OCI-M1 (cell line): ENCODE data around the gene CLEC16A.

Source experiments
- DNase-seq: peaks from one replicate; lab custom pipeline; 2025; lab: John Stamatoyannopoulos, UW

Gene CLEC16A

DNA sequence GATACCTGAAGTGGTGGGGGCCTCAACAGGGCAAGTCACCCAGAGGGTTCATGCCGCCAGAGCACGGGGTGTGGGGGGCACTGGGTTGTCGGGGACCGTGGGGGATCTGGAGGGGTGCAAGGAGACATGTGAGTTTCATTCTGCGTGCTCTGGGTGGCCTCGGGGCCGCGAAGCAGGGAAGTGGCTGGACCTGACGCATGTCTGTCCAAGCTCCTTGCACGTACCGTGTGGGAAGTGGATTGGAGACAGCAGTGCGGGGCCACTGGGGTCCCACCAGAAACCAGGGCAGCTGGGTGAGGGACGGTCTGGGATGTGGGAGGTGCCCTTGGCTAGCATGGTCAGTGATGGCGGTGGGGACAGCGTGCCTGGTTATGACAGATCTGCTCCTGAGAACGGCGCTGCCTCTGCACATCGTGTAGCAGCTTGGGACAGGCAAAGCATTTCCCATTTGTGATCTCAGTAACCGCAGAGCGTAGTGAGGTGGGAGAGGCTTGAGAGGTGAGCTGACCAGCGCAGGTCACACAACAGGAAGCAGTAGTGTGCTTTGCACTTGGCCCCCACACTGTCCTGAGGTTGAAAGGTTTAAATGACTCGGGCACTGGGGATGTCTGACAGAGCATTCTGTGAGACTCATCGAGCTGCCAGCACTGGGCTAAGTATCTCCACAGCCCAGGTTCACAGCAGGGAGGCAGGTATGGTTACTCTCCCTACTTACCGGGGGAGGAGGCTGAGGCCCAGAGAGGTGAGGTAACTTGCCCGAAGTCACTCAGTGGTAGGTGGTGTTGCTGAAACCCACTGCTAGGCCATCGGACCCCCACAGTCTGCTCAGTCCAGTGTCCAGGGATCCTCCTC, 197.3 kb downstream of the CLEC16A start:
- no peak for DNase-seq

DNA sequence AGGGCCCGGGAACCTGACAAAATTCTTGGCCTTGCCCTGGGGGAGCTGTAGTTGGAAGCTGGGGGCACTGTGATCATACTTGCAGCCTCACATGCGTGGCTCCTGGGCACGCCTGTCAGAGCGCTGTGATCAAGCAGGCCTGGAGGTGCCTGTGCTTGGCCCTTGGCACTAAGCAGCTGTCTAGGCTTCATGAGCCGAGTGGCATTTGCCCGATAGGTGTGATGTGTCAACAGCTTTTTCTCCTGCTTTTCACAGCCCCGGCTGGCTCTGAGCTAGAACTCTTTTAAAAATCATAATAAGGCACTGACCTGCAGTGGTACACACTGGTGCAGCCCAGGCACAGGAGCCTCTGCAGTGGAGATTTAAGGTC, 197.9 kb downstream of the CLEC16A start:
- DNase-seq = no peak

DNA sequence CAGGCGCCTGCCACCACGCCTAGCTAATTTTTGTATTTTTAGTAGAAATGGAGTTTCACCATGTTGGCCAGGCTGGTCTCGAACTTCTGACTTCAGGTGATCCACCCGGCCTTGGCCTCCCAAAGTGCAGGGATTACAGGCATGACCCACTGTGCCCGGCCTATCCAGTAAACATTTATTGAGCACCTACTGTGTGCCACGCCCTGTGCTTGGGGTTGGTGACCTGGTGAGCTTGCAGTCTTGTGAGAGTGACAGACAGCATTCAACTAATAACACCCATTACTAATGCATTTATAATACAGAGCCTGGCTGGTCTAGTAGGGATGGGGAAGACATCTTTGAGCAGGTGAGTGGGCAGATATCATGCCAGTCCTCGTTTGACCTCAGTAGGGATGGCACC, 198.6 kb downstream of the CLEC16A start:
- DNase-seq = no peak

DNA sequence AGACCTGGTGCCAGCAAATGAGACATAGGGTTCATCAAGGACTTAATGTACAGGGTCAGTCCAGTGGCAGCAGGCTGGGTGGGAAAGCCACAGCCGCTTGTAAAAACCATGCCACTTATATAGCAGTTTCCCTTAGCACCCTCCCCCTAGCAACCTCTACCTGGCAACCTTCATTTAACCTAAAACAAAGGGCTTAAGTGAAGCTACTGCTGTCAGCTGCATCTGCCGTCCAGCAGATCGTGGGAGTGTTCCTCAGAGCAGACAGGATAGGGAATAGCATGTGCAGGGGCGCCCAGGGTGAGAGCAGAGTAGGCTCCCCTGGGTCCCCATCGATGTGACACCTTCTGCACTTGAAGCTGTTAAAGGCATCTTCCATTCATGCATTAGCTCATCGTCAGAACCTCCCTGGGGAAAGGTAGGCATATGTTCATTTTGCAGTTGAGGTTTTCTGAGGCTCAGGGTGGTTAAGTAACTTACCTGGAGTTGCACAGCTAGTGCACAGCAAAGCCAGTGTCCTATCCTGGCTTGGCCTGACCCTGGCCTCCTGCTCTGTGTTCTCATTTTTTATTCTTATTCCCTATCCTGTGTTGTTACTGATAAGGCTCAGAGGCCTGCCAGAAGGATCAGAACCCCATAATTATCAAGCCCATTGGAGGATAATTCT, 199.1 kb downstream of the CLEC16A start:
- DNase-seq = no peak

DNA sequence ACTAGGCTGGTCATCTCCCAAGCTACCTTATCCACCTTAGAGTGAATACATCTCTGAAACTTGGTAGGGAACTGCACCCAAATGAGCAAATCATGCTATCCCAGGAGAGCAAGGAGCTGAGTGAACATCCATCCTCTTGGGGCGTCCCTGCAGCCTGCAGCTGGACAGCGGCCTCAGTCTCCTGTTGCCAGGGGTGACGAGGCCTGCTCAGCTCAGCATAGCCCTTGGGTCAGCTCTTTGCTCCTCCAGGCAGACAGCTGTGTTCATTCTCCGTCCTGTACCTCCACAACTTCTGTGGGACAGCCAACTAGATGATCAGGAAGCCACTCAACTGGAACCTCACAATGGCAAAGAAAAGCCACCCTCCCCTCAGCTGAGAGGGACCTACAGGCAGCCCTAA, 199.8 kb downstream of the CLEC16A start:
- DNase-seq = no peak

DNA sequence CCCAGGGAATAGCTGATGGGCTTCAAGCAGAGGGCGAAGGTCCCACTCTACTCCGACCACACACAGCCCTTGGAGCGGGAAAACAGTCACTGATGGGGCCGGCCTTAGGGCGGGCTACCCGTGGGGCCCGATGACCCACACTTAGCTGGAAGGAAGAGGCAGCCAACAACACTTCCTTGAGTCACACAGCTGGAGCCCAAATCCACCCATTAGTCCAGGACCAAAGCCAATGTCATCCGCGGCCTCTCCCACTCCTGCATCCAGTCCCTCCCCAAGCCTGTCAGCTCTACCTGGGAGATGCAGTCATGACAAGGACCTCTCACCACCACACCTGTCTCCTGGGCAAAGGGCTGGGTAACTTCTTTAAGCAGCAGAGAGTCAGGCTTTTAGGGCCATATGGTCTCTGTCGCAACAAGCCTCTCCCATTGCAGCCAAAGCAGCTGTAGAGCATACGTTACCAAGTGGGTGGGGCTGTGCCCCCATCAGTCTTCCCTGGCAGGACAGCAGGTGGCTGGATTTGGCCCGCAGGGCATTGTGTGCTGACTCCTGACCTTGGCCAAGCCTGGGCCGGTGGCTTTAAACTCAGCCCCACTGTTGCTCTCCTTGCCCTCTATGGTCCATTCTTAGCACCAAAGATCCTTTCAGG, 200.9 kb downstream of the CLEC16A start:
- no peak for DNase-seq

DNA sequence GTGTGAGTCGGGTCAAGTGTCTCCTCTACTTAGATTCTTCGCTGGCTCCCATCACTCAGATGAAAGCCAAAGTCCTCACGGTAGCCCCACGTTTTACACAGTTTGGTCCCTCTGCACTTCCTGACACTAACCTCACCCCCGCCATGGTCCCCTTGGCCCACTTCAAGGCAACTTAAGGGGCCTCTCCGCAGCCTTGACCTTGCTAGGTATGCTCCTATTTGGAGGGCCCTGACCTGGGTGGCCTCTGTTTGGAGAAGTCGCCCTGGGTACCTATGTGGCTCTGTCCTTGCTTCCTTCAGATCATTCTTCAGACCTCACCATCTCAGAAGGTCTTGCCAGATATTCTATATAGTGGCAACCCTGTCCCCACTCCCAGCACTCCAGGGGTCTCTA, 201.5 kb downstream of the CLEC16A start:
- DNase-seq = no peak

DNA sequence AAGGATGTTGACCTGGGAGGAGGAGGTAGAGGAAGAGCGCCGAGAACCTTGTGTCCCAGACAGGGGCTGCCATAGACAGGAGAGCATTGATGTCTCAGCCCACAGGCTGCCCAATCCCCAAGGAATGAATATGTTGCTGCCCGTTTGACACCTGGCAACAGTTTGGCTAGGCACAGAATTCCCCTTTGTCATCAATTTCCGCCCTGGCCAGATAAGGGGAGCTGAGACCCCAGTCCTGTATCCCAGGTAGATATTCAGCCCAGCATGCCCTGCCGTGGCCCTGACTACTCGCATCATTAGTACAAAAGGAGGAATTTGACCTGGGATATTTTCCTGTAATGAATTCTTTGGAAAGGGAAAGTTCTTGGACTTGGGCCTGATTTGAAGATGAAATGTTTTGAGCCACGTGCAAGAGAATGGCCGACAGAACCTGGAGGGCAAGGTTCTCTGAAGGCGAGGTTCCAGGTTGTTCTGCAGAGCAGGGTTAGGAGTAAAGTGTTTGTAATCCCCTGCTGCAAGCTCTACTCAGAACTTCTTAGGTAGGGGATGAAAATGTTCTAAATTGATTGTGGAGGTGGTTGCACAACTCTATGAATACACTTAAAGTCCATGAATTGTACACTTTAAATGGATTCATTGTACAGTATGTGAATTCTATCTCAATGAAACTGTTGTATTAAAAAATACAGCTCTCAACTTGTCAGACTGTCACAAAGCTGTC, 202.8 kb downstream of the CLEC16A start:
- no peak for DNase-seq

DNA sequence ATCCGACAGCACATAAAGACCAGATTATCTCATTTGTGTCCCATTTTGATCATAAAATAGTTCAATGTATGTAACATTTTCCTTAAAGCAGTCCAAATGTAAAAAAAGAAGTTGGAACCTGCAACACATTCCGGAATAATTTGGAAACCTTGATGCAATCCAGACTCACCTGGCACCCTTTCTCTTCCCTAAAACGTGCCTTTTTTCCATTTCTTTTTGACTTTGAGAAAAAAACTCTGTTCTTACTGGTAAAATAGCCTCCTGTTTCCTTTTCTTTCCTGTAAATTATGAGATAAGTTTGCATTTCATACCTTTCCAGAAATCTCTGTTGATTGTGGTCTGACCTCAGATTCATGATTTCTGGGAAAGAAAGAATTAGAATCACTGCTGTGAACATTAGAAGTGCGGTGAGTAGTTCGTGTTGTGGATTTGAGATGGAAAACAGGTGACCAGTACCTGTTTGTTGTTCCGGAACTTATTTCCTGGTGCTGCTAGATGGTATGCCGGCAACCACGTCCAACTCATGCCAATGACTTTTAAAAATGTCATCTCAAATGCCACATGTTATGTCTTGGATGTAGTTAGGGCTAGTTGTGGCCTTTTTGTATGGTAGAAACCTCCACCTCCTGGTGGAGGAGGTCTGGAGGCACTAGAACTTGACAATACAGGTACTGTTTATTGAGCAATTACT, 203.5 kb downstream of the CLEC16A start:
- DNase-seq = no peak

DNA sequence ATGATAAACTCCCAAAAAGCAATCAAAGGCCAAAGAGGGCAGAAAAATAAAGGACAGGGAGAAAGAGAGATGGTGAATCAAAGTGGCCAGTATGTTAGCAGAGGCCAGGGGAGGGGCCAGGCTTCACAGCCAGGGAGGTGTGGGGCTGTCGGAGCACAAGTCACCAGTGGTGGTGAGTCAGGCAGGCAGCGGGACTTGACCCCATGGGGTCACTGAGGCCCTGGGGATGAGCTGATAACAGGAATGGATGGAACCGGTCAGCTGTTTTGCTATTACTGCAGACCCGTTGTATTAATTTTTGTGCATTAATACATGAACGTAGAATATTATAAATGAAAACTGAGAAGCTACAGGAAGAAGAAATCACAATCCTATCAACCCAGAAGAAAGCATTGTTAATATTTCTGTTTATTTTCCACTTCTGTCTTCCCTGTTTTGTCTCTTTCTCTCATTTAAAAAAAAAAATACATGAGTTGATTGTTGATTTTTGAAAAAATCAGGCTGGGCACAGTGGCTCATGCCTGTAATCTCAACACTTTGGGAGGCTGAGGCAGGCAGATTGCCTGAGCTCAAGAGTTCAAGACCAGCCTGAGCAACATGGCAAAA, 204.8 kb downstream of the CLEC16A start:
- peak; percentile 16 for DNase-seq

DNA sequence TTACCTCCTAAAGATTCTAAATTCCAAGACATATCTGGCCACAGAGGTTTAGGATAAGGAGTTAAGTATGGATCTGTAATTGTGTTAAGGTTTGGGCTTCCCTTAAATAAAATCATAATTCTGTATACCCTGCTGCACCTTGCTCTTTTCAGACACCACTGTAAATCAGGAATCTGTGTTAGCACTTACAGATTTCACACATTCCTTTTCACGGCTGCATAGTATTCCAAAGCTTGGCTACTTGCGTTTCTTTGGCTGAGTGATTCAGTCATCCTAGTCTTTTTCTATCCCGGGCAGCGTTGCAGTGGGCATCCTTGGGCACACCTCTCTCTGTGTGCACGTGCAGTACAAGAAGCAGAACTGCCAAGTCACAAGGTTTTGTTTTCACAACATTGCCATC, 205.8 kb downstream of the CLEC16A start:
- DNase-seq = no peak

DNA sequence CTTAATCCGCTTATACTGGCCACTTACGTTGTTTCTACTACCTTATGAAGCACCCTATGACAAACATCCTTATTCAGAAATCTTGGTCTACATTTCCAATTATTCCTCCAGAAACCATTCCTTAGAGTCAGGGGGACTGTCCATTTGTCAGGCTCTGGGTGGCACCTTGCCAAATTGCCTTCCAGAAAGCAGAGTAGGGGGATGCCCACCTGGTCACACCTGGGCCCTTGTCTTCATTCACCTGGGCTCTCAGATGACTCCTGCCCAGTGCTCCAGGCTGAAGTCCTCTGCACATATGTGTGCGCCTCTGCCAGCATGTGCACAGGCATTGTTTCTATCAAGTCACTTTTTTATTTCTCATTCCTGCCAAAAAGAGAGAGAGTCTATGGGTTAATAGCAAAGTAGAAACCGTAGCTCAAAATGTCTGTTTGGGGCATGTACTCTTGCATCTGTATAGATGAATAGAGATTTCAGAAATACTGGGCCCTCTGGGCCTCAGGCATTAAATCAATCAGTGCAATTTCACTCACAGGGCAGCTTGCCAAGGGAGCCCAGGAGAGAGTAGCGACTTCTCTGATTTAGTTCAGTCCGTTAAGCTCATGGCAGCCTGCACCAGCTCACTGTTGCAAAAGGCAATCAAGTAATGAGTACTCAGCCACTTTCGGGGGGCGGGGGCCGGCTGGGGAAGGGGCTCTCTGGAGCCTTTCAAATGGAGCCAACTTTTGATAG, 207.0 kb downstream of the CLEC16A start:
- no peak for DNase-seq

DNA sequence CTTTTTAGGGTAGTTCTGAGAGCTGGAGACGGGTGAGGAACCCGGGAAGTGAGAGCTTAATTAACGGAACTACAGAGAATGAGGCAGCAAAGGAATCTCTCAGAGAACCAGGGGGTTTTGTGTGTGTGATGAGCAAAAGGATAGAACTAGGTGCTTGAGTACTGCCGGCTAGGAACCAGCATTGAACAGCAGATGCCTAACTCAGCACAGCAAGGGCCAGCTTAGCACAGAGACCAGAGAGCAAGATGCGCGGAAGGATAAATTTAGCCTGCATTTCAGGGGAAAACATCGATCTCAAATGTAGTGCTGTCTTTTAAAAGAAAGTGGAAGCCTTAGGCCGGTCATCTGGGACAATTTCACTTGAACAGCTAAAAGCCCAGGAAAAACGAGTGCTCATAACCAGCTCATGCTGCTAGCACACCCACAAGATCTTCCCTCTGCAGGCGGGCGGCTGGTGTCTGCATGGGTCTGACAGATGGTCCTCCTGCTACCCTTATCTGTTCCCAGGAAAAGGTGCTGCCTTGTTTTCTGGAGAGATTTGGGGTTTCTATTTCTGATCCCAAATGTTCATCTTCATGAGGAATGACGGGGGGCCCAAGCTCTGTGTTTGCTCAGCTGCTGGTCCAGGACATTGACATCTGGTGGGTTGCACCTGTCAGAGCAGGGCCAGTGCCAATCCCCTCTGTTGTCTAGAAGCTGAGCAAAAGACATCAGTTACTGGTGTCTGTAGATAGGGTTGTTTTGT, 207.7 kb downstream of the CLEC16A start:
- no peak for DNase-seq

DNA sequence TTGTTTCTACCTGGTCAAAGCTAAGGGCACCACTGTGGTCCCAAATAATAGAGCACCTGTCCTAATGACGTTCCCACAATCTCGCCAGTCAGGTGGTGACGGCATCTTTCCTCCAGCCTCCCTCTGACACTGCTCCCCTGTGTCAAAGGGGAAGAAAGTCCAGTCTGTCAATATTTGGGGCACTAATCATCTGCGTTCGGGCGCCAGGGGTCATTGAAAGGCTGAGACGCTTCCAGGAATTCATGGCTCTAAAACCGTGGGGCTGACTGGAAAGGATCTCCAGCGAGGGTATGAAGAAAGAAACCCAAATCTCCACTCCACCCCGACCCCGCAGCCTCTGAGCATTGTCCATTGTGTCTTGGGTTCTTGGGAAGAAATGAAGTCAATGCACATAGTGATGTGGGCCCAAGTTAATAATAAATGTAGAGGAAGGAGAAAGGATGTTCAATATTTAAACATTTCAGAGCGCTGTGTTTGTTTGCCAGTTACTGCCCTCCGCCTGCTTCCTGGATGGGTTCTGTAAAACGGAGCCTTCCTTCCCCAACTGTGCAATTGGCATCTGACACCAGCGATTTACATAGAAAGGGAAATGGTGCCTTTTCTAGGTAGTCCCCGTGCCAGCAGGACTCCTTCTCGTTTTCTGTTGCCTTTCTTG, 208.4 kb downstream of the CLEC16A start:
- no peak for DNase-seq

DNA sequence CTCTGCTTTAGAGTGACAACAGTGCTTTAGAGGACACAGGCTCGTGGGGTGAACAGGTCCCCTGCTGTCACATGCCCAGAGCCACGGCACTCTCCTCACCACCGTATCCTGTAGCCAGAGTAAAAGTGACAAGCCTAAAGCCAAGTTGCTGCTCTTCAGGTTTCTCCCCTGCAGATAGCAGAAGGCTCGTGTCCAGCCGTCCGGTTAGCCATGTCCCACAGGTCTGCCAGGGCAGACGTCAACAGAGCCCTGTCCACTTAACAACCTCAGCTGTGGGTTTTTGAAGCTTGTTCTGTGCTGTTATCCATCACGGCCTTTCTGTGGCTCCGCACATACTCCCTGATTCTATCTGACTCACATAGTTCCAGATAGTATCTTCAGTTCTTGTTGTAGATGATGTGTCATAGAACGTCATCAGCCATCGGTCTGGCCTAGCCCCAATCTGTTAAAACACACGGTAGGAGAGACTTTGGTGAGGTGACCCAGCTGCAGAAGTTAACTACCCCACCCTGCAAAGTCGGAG, 211.0 kb downstream of the CLEC16A start:
- DNase-seq = no peak

DNA sequence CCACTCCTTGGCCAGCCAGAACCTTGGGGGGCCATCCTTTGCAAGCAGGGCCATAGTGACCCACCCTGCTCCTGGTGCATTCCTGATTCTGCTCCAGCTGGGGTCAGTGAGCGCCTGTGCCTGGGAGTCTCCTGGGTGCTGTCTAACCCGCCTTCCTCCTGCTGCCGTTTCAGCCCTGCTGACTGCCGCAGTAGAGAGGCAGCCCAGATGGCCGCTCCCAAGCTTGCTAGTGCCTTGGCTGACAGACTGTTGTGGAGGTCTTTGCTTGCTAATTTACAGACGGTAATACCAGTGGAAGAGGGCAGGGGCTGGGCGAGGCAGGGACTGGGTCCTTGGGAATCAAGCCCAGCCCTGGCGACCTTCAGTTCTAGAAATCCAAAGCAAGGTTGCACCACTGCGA, 212.0 kb downstream of the CLEC16A start:
- DNase-seq = no peak

DNA sequence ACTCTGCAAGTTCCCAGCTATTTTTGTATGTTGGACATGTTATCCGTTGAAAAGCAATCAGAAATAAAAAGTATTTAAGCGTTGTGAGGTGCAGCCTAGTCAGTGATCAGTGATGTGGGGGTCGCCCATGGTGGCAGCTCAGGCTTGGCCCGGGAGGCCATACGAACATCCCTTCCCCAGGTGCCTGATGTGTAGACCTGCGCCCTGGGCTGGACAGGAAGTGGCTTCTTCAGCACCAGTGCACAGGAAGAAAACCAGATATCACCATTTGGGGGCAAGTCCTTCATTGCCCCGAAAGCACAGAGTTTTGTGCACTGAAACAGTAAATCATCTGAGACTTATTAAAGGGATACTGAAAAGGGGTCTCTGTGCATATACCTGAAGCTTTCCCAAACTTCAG, 212.8 kb downstream of the CLEC16A start:
- DNase-seq = no peak

DNA sequence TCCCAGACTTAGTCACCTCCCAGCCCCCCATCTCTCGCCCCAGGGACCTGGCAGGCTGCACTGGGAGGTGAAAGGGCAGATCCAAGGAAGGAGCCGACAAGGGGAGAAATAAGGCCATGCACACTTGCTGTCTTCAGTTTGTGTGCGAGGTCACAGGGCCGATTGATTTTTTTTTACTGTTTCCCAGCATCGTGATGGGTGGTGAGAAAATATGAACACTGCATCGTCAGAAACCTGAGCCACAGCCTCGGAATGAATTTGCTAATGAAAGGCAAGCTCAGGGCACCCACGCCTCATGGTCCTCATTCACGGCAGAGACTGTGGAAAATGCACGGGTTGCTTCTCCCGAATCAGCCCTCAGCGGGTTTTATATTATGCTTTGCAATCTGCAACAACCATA, 213.7 kb downstream of the CLEC16A start:
- DNase-seq = no peak

DNA sequence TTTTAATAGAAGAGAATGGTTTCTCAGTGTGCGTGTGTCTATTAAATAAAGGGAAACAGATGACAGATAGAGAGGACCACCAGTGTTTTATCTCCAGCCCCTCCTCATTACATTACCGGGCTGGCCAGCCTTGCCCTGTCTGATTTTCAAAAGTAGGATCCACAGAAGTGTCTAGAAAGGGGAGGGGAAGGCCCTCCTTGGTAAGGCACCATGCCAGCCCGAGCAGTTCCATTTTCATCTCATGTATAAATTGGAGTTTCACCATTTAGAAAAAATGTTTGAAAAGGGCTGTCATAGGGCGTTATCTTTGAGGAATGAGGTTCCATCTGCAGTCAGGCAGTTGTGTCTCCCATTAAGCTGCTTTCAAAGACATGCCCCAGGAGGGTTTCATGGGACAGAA, 214.9 kb downstream of the CLEC16A start:
- no peak for DNase-seq
